ENCODE results near the gene HNRNPUL2. TPM values are rescaled to one million over a fixed set of nuclear protein-coding genes. Genes with fewer than 3 reads are reported as not detected.
A peak's percentile ranks its signal among the peaks of the same experiment; 100 is the strongest.

HNRNPUL2 gene
- total and polyA plus RNA-seq, 10 of the 15 experiments (the other 5 are each of a cell fraction or from before 2014, with no cell fraction given): 1.6 to 72.2 (median 14.9) TPM

- no peak for TF ChIP-seq E4F1 (IDR thresholded peaks at IDR 0.05; ENCODE audit: borderline replicate concordance, partially characterized antibody)
- peak; percentile 47; the same call in 2 of the 3 replicates for TF ChIP-seq POU2F2 (IDR thresholded peaks at IDR 0.05; ENCODE audit: borderline replicate concordance, low read depth, low read length)
- no peak for TF ChIP-seq SUPT20H (IDR thresholded peaks at IDR 0.05; ENCODE audit: borderline replicate concordance, control insufficient read depth, low read depth, low read length)
- TF ChIP-seq ATF2 (IDR thresholded peaks at IDR 0.05; ENCODE audit: low read length): no peak
- TF ChIP-seq BHLHE40 (IDR thresholded peaks at IDR 0.05; ENCODE audit: borderline replicate concordance in 1 of 2, low read depth in 2 of 2, low read length in 1 of 2): peak in 1 of 2 experiments; percentile 13; a peak in 1 of 4 replicates
- TF ChIP-seq ZBED1 (IDR thresholded peaks at IDR 0.05; ENCODE audit: borderline replicate concordance): peak; percentile 87; the same call in 1 of the 2 replicates
- no peak for TF ChIP-seq E2F8 (IDR thresholded peaks at IDR 0.05; ENCODE audit: low read depth, partially characterized antibody)
- no peak for TF ChIP-seq SUZ12 (IDR thresholded peaks at IDR 0.05; ENCODE audit: unreplicated experiment)
- peak; percentile 52; the same call in 1 of the 2 replicates for TF ChIP-seq RB1 (IDR thresholded peaks at IDR 0.05; ENCODE audit: borderline replicate concordance)
- no peak for TF ChIP-seq ZNF687 (IDR thresholded peaks at IDR 0.05)
- no peak for TF ChIP-seq BCL11A (IDR thresholded peaks at IDR 0.05; ENCODE audit: low read depth, low read length)
- peak; percentile 90 for TF ChIP-seq ELK1 (IDR thresholded peaks at IDR 0.05; ENCODE audit: low read depth, low read length)
- TF ChIP-seq NFXL1 (IDR thresholded peaks at IDR 0.05; ENCODE audit: borderline replicate concordance): no peak
- peak; percentile 64 for TF ChIP-seq SP1 (IDR thresholded peaks at IDR 0.05; ENCODE audit: low read depth, low read length)
- no peak for TF ChIP-seq ZZZ3 (IDR thresholded peaks at IDR 0.05; ENCODE audit: control insufficient read depth, insufficient read length, low read depth)
These were observed 17.8 kb downstream of the HNRNPUL2 start (continued) for GRCh38 chr11:62709247-62710000.

All from GM12878 (cell line).